Activated CD4-positive, CD25-positive, alpha-beta regulatory T cell treated with anti-CD3 and anti-CD28 coated beads, Interleukin-2, amount 50 U/mL, for 72 hours (primary cell): ENCODE measurements around the gene TRIM65.
A peak's percentile ranks its signal among the peaks of the same experiment; 100 is the strongest.
"Not testable (repeated sequence)": the region's sequence is repeated elsewhere in the genome, so short reads cannot be mapped to it uniquely, and the experiment has no call there.

Experiments
- DNase-seq: peaks from one replicate; pipeline ENCODE4 v3.0.0; 2021

TRIM65 gene

DNA sequence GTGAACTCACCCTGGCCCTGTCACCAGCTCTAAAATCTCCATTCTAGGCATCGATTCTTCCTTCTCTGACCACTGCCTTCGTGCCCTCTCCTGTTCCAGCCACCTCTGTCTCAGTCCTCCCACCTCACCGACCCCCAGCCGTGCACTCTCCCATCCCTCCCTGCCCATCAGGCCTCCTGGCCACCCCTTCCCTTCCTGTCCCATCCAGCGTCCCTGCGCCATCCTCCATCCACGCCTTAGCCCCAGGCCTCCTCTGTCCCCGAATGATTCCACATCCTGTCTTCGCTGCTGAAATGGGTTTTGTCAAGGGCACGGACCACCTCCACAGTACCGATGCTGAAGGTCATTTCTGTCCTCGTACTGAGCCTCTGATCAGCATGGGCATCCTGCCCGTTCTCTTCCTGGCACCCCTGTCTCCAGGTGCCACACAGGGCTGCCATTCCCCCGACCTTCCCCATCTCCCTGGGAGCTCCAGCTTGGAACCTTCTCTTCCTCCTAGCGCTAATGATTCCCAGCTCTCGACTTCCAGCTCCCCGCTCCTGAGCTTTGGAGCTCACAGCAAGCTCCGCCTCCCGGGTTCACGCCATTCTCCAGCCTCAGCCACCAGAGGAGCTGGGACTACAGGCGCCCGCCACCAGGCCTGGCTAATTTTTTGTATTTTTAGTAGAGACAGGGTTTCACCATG lies 2.6 kb downstream of the TRIM65 start:
- DNase-seq, result no peak

- DNase-seq, result no peak
These were observed 3.3 kb downstream of the TRIM65 start for GRCh38 chr17:75893305-75894048.

DNA sequence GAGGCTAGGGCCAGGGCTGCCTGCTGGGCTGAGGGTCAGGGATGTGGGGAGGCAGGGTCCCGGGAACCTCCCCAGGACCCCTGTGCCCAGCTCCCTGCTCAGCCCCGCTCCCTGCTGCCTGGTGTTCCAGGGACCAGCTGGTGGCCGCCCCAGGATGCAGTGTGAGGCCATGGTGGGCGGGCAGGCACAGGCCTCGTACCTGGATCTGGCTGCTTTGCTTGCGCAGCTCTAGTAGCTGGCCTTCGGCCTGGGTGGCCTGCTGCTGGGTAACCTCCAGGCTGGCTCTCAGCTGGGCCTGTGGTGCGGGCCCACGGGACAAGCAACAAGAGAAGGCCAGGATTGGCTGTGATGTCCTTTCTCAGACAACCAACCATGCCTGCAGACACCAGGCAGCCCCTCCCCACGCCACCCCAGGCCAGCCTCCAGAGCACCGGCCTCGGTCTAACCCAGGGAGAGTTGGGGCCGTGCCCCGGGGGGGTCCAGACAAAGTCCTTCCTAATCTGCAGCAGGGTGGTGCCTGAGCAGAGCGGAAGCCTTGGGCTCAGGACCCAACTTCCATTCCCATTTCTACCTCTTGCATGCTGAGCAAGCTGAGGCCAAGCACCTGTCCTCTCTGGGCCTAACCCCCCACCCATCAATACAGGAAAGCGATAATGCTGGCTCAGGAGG lies 4.1 kb downstream of the TRIM65 start:
- DNase-seq, result no peak

DNA sequence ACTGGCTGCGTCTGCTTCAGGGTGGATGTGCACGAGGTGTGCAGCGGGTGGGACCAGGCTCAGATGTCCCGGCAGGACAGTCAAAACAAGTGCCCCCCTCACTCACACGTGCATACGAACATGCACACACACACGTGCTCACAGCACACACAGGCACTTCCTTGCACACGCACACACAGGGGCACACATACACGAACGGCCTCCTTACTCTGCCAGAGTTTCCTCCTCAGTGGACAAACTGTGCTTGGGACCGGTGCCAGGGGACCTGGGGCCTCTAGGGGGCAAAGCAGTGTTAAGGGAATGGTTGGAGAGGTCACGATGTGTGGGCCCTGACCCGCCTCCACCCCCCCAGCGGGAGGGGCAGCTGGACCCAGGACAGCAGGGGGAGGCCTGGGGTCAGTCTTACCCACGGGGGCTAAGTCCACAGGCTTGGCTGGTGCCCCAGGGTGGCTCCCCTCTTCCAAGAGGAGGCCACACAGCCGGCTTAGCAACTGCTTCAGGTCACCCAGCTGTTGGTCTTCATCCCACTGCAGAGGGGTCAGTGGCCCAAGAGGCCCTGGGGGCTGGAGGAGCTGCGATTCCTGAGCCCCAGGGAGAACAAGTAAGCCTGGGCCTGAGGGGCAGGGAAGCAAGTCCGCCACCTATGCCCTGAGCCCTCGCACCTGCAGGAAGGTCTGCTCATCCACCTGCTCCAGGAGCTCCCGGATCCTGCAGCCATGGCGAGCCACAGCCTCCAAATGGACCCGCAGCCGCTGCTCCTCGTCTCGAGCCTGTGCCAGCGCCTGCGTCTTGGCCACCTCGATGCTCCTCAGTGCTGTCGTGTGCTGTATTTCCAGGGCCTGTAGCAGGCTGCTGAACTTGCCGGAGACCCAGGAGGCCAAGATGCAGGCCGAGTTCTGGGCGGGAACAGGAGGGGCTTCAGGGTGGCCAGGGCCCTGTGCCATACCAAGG lies 4.9 kb downstream of the TRIM65 start:
- DNase-seq, result no peak

GRCh38 chr17:75891022-75891604 lies 5.6 kb downstream of the TRIM65 start:
- no peak for DNase-seq

GRCh38 chr17:75889454-75889853 lies 7.3 kb downstream of the TRIM65 start:
- DNase-seq, result no peak

GRCh38 chr17:75888484-75888883 lies 8.3 kb downstream of the TRIM65 start:
- no peak for DNase-seq

DNA sequence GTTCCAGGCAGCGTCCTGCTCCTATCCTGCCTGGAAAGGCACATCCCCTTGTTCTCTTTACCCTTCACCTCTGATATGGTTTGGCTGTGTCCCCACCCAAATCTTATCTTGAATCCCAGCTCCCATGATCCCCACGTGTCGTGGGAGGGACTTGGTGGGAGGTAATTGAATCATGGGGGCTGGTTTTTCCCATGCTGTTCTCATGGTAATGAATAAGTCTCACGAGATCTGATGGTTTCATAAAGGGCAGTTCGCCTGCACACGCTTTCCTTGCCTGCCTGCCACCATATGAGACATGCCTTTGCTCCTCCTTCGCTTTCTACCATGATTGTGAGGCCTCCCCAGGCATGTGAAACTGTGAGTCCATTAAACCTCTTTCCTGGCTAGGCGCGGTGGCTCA lies 10.9 kb downstream of the TRIM65 start:
- DNase-seq, result not testable (repeated sequence)

DNA sequence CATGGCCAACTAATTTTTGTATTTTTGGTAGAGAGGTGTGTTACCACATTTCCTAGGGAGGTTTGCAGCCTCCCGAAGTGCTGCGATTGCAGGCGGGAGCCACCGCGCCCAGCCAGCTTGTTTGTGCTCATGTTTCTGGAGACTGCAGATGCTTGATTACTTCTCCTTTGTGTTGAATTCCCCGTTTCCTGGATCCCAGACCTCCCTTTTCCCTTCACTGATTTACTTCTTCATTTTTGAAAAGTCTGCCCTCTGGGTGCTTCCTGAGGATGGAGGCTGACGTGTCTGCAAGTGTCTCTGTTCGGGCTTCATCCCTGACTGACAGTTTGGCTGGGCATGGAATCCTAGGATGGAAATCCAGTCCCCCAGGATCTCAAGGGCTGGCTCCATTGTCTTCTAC lies 11.3 kb downstream of the TRIM65 start:
- no peak for DNase-seq

DNA sequence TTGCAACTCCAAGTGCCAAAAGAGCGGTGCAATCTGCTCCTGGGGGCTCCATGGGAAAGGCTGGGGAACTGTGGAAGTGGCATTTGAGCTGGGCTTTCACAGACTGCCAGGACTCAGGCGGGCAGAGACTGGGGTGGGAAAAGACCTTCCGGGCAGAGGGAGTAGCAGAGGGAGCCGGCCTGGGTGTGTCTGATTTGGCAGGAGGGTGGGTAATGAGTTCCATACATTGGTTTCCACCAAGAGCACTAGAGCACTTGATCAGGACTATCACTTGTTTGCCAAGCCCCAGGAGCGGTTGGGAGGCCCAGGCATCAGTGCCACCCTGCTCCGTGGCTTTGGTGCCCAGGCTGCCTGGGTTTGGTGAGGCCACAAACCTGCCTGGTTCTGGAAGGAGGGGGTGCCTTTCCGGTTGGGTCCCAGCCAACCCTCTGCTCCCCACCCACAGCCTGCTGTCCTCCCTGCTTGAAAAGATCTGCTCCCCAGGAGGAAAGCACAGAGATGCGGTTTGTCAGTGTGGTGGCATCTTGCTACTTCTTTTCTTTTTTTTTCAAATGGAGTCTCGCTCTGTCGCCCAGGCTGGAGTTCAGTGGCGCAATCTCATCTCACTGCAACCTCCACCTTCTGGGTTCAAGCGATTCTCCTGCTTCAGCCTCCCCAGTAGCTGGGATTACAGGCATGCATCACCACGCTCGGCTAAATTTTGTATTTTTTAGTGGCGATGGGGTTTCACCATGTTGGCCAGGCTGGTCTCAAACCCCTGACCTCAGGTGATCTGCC lies 14.9 kb downstream of the TRIM65 start:
- DNase-seq, result no peak

- DNase-seq, result no peak
These were observed 16.5 kb downstream of the TRIM65 start for GRCh38 chr17:75880266-75880665.

- no peak for DNase-seq
These were observed 18.4 kb downstream of the TRIM65 start, which contains the start of gene TRIM47 for GRCh38 chr17:75878174-75878998. Gene TRIM47, minus strand, starts transcription at chr17:75878581. Its CDS starts 33 bp downstream, at chr17:75878548.

GRCh38 chr17:75877752-75878173 lies 19.0 kb downstream of the TRIM65 start:
- peak; percentile 70 for DNase-seq

GRCh38 chr17:75876938-75877751 lies 19.6 kb downstream of the TRIM65 start:
- DNase-seq, result peak; percentile 49

GRCh38 chr17:75876190-75876937 lies 20.4 kb downstream of the TRIM65 start:
- peak; percentile 54 for DNase-seq

DNA sequence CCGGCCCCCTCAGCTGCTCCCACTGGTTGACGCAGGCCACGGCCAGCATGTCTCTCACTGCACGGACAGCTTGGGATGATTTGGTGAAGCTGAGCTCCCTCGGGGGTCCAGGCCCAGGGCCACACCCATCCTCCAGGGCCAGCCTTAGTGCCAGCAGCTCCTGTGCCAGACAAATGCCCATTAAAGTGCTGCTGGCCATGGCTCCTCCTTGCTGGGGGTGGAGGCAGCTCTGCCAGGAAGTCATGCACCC lies 20.9 kb downstream of the TRIM65 start:
- DNase-seq, result no peak

DNA sequence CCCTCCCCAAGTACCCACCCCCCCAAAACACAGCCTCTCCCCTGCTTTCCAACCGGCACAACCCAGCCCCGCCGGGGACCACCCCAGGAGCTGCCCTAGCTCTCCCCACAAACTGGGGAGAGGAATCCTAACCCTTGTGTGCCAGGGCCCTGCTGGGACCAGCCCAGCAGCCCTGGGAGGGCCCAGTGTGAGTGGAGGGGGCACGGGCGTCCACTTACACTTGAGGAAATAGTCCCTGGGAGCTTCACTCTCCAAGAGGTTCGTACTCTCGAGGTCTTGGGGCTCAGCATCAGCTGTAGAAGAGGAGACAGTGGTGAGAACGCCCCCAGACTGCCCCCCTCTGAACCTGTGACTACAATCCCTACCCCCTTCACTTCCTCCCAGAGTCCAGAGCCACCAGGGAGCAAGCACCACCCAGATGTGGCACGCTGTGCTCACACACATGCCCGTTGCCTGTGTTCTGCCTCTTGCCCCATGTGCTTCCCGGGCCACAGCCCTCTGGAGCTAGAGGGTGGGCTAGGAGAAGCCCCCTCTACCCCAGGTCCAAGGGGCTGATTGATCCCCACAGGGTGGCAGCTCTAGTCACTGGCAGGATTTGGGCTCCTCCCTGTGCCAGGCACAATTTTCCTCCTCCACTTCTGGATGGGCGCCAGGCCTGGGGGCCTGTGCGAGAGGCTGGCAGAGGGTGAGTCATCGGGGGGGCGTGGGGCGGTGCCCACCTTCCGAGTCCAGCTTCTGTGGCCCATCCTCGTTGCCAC lies 21.4 kb downstream of the TRIM65 start:
- no peak for DNase-seq
